ENCODE data around the gene KBTBD7. TPM values are rescaled to one million over a fixed set of nuclear protein-coding genes. Genes with fewer than 3 reads are reported as not detected.

KBTBD7 gene
- total RNA-seq, 2 donors from 2014 or later: 11.7 to 15.9 TPM

GRCh38 chr13:41213316-41213715 lies 18.9 kb upstream of the KBTBD7 start:
- Mint-ChIP-seq H3K4me3 (no peak overlapping the region), H3K36me3 (ENCODE audit: low read depth) (peaks cover 3% of the 10 kb centered on the region), H3K27me3 (ENCODE audit: insufficient read depth) (no peaks in the 10 kb centered on the region), H3K4me1 (no peaks in the 10 kb centered on the region), H3K9me3 (peaks cover 36% of the 10 kb centered on the region), H3K27ac (no peak overlapping the region)
- 91 to 100% methylated on average over 3 of the region's 3 CpGs for WGBS, 2 experiments (ENCODE audit: insufficient coverage in 1 of 2, insufficient read length in 1 of 2)
- Histone ChIP-seq H3K27ac (ENCODE audit: low read depth, low read length) (no peak overlapping the region), H3K9ac (ENCODE audit: extremely low read depth, low read length, poor library complexity, severe bottlenecking) (no peak overlapping the region), H3K4me1 (ENCODE audit: control insufficient read depth, insufficient read depth, low read length) (no peaks in the 10 kb centered on the region), H3K36me3 (ENCODE audit: control insufficient read depth, insufficient read depth, low read length) (no peaks in the 10 kb centered on the region), H3K9me3 (ENCODE audit: control insufficient read depth, low read length) (peaks cover 17% of the 10 kb centered on the region), H3K27me3 (ENCODE audit: control insufficient read depth, insufficient read depth, low read length, poor library complexity, severe bottlenecking) (no peaks in the 10 kb centered on the region), H3K4me3 (ENCODE audit: low read length) (no peak overlapping the region)
- DNase-seq: no peak
- TF ChIP-seq CTCF (conservative IDR thresholded peaks at IDR 0.05): no peak

GRCh38 chr13:41212881-41213280 lies 18.5 kb upstream of the KBTBD7 start:
- TF ChIP-seq CTCF (conservative IDR thresholded peaks at IDR 0.05): no peak
- no peaks in the 10 kb centered on the region for H3K27me3 ChIP-seq (ENCODE audit: control insufficient read depth, insufficient read depth, low read length, poor library complexity, severe bottlenecking)
- Mint-ChIP-seq H3K9me3 (peaks cover 40% of the 10 kb centered on the region), H3K27me3 (ENCODE audit: insufficient read depth) (no peaks in the 10 kb centered on the region), H3K4me1 (no peaks in the 10 kb centered on the region), H3K36me3 (ENCODE audit: low read depth) (peaks cover 3% of the 10 kb centered on the region), H3K4me3 (no peak overlapping the region), H3K27ac (no peak overlapping the region)
- no peak overlapping the region for H3K9ac ChIP-seq (ENCODE audit: extremely low read depth, low read length, poor library complexity, severe bottlenecking)
- DNase-seq: no peak
- no peak overlapping the region for H3K4me3 ChIP-seq (ENCODE audit: low read length)
- peaks cover 21% of the 10 kb centered on the region for H3K9me3 ChIP-seq (ENCODE audit: control insufficient read depth, low read length)
- no peak overlapping the region for H3K27ac ChIP-seq (ENCODE audit: low read depth, low read length)
- no peaks in the 10 kb centered on the region for H3K4me1 ChIP-seq (ENCODE audit: control insufficient read depth, insufficient read depth, low read length)
- H3K36me3 ChIP-seq (ENCODE audit: control insufficient read depth, insufficient read depth, low read length): no peaks in the 10 kb centered on the region

GRCh38 chr13:41211062-41211461 lies 16.7 kb upstream of the KBTBD7 start:
- H3K27ac Mint-ChIP-seq: no peak overlapping the region
- H3K36me3 ChIP-seq (ENCODE audit: control insufficient read depth, insufficient read depth, low read length): no peaks in the 10 kb centered on the region
- H3K27ac ChIP-seq (ENCODE audit: low read depth, low read length): no peak overlapping the region
- WGBS, 2 experiments (ENCODE audit: insufficient coverage in 1 of 2, insufficient read length in 1 of 2): 60 to 83% methylated on average over 1 of the region's 2 CpGs
- no peaks in the 10 kb centered on the region for H3K27me3 Mint-ChIP-seq (ENCODE audit: insufficient read depth)
- no peak overlapping the region for H3K4me3 Mint-ChIP-seq
- no peak overlapping the region for H3K9ac ChIP-seq (ENCODE audit: extremely low read depth, low read length, poor library complexity, severe bottlenecking)
- peaks cover 24% of the 10 kb centered on the region for H3K9me3 ChIP-seq (ENCODE audit: control insufficient read depth, low read length)
- H3K27me3 ChIP-seq (ENCODE audit: control insufficient read depth, insufficient read depth, low read length, poor library complexity, severe bottlenecking): no peaks in the 10 kb centered on the region
- peaks cover 3% of the 10 kb centered on the region for H3K36me3 Mint-ChIP-seq (ENCODE audit: low read depth)
- no peak overlapping the region for H3K4me3 ChIP-seq (ENCODE audit: low read length)
- no peak for DNase-seq
- H3K4me1 ChIP-seq (ENCODE audit: control insufficient read depth, insufficient read depth, low read length): no peaks in the 10 kb centered on the region
- TF ChIP-seq CTCF (conservative IDR thresholded peaks at IDR 0.05): no peak
- no peaks in the 10 kb centered on the region for H3K4me1 Mint-ChIP-seq
- H3K9me3 Mint-ChIP-seq: peaks cover 45% of the 10 kb centered on the region

Data from endodermal cell (in vitro differentiated cells).